Liver (tissue), 9 donors: ENCODE data around the gene GUCY1A2. TPM values are rescaled to one million over a fixed set of nuclear protein-coding genes. Genes with fewer than 3 reads are reported as not detected.

Source experiments
- DNase-seq: peaks from one replicate; pipeline ENCODE4 v3.0.0-alpha.2; 2017; ENCODE audit warnings: low spot score
- H3K27ac ChIP-seq, 2 donors: one replicate each; pipeline ENCODE4 v1.7.0; 2013; ENCODE audit warnings: inconsistent platforms in 2 of 2, low read length in 2 of 2, control low read depth in 1 of 2, low read depth in 1 of 2, mild to moderate bottlenecking in 1 of 2
- H3K27me3 ChIP-seq, 4 donors: one replicate each; pipeline versions ENCODE4 v1.6.1 to v1.7.0; 2013; ENCODE audit warnings: low read length in 3 of 4, inconsistent platforms in 1 of 4, mild to moderate bottlenecking in 1 of 4, moderate library complexity in 1 of 4; ENCODE audit not compliant: control insufficient read depth in 4 of 4, insufficient read depth in 4 of 4
- H3K36me3 ChIP-seq, 4 donors: one replicate each; pipeline versions ENCODE4 v1.6.1 to v1.7.0; 2013; ENCODE audit warnings: low read length in 3 of 4, mild to moderate bottlenecking in 3 of 4, low read depth in 1 of 4, moderate library complexity in 1 of 4; ENCODE audit not compliant: control insufficient read depth in 4 of 4, insufficient read depth in 3 of 4
- H3K4me1 ChIP-seq, 4 donors: one replicate each; pipeline versions ENCODE4 v1.6.1 to v1.7.0; 2013; ENCODE audit warnings: low read length in 3 of 4, mild to moderate bottlenecking in 3 of 4, moderate library complexity in 1 of 4; ENCODE audit not compliant: control insufficient read depth in 4 of 4, insufficient read depth in 4 of 4
- H3K4me3 ChIP-seq, 3 donors: one replicate each; pipeline versions ENCODE4 v1.6.1 to v1.7.0; 2013; ENCODE audit warnings: low read length in 3 of 3, control low read depth in 1 of 3, low read depth in 1 of 3, mild to moderate bottlenecking in 1 of 3
- H3K9ac ChIP-seq, 2 donors: one replicate each; pipeline ENCODE4 v1.7.0; 2013; ENCODE audit warnings: low read length in 2 of 2, mild to moderate bottlenecking in 2 of 2, moderate library complexity in 2 of 2, control low read depth in 1 of 2, low read depth in 1 of 2
- H3K9me3 ChIP-seq, 4 donors: one replicate each; pipeline versions ENCODE4 v1.6.1 to v1.7.0; 2013; ENCODE audit warnings: low read length in 3 of 4; ENCODE audit not compliant: control insufficient read depth in 4 of 4
- FOXA1 ChIP-seq: IDR thresholded peaks from 2 replicates; pipeline ENCODE4 v1.6.1; 2016; ENCODE audit warnings: antibody characterized with exemption
- FOXA2 ChIP-seq: IDR thresholded peaks from 2 replicates; pipeline ENCODE4 v1.6.1; 2016; ENCODE audit warnings: antibody characterized with exemption
- GABPA ChIP-seq, 2 donors: IDR thresholded peaks in 1 of 2; conservative IDR thresholded peaks in 1 of 2; 2 replicates each; pipeline ENCODE4 v1.6.1; 2016; ENCODE audit warnings: antibody characterized with exemption in 2 of 2, mild to moderate bottlenecking in 1 of 2, moderate library complexity in 1 of 2
- HNF4A ChIP-seq, 2 donors: conservative IDR thresholded peaks; 2 replicates each; pipeline ENCODE4 v1.6.1; 2016; ENCODE audit warnings: antibody characterized with exemption in 2 of 2, mild to moderate bottlenecking in 2 of 2
- HNF4G ChIP-seq: IDR thresholded peaks from 2 replicates; pipeline ENCODE4 v1.6.1; 2016; ENCODE audit warnings: antibody characterized with exemption
- JUND ChIP-seq, 2 donors: IDR thresholded peaks; 2 replicates each; pipeline ENCODE4 v1.6.1; 2016; ENCODE audit warnings: antibody characterized with exemption in 2 of 2
- NR2F2 ChIP-seq: IDR thresholded peaks from 2 replicates; pipeline ENCODE4 v1.6.1; 2016; ENCODE audit warnings: antibody characterized with exemption
- RAD21 ChIP-seq, 2 donors: IDR thresholded peaks; 2 replicates each; pipeline ENCODE4 v1.6.1; 2016; ENCODE audit warnings: antibody characterized with exemption in 2 of 2, mild to moderate bottlenecking in 2 of 2
- RXRA ChIP-seq, 2 donors: IDR thresholded peaks; 2 replicates each; pipeline ENCODE4 v1.6.1; 2017 to 2018; ENCODE audit warnings: antibody characterized with exemption in 2 of 2, mild to moderate bottlenecking in 1 of 2
- SP1 ChIP-seq: IDR thresholded peaks from 2 replicates; pipeline ENCODE4 v1.6.1; 2018; ENCODE audit warnings: antibody characterized with exemption, mild to moderate bottlenecking
- TAF1 ChIP-seq: conservative IDR thresholded peaks from 2 replicates; pipeline ENCODE4 v1.6.1; 2016; ENCODE audit warnings: antibody characterized with exemption, mild to moderate bottlenecking
- YY1 ChIP-seq: IDR thresholded peaks from 2 replicates; pipeline ENCODE4 v1.6.1; 2016; ENCODE audit warnings: antibody characterized with exemption, mild to moderate bottlenecking
- WGBS: extraction: QIAGEN DNeasy Blood & Tissue Kit; methylation state at CpG from one replicate; pipeline ENCODE4 v1.1.7; 2013; 5-methylcytosine and 5-hydroxymethylcytosine counted together
- polyA plus RNA-seq, 2 donors: library from polyadenylated mRNA; stranded (reverse) in 1 of 2; unstranded in 1 of 2; fragments of 200-250 nt in 1 of 2; fragments of >200 nt in 1 of 2; fragmentation: Nextera tagmentation in 1 of 2; extraction: Ambion mirVana in 1 of 2; gene quantifications; one replicate each; pipeline versions ENCODE4 v1.2.1 to v1.2.3, GENCODE V29; 2013 to 2015
- total RNA-seq, 2 donors: library from RNA; depleted of rRNA; stranded (reverse); fragments of >200 nt; gene quantifications; one replicate each; pipeline ENCODE4 v1.2.3, GENCODE V29; 2014
- TF ChIP-seq, protein P1 (sequence below): IDR thresholded peaks from 2 replicates; pipeline ENCODE4 v1.6.1; 2016; ENCODE audit warnings: antibody characterized with exemption
- TF ChIP-seq, protein P2 (sequence below): IDR thresholded peaks from 2 replicates; pipeline ENCODE4 v1.6.1; 2016; ENCODE audit warnings: antibody characterized with exemption
- TF ChIP-seq, protein P3 (sequence below): IDR thresholded peaks from 2 replicates; pipeline ENCODE4 v1.6.1; 2016; ENCODE audit warnings: antibody characterized with exemption
- TF ChIP-seq, protein P4 (sequence below): IDR thresholded peaks from 2 replicates; pipeline ENCODE4 v1.6.1; 2016; ENCODE audit warnings: antibody characterized with exemption, mild to moderate bottlenecking
- TF ChIP-seq, protein P5 (sequence below): fragments of 150-350 bp; IDR thresholded peaks from 2 replicates; pipeline ENCODE4 v1.5.1; 2017; ENCODE audit warnings: improper control_type of control experiment, low read depth, low read length; ENCODE audit not compliant: missing input control
- donor health status: healthy.
- donor health status: healthy.
- donor health status: healthy.
- donor health status: healthy.
- donor health status: healthy.

Gene GUCY1A2
- total and polyA plus RNA-seq, 4 donors: 0.55 to 4.4 (median 1.7) TPM

DNA sequence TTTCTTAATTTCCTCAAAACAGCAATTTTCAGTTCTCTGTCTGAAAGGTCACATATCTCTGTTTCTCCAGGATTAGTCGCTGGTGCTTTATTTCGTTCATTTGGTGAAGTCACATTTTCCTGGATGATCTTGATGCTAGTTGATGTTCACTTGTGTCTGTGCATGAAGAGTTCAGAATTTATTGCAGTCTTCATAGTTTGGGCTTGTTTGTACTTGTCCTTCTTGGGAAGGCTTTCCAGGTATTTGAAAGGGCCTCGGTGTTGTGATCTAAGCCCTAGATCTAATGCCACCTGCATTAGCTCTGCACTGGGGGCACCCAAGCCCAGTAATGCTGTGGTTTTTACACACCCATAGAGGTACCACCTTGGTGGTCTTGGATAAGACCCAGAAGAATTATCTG is 228.9 kb downstream of the GUCY1A2 start:
- Histone ChIP-seq H3K27me3 (peaks cover 0 to 3% (median 0%) of the 10 kb centered on the region in 4 donors), H3K4me3 (no peak overlapping the region), H3K9ac (no peak overlapping the region), H3K4me1 (no peaks in the 10 kb centered on the region), H3K27ac (no peak overlapping the region), H3K36me3 (no peaks in the 10 kb centered on the region), H3K9me3 (no peaks in the 10 kb centered on the region)
- no peak for TF ChIP-seq FOXA2
- TF ChIP-seq, protein P1, sequence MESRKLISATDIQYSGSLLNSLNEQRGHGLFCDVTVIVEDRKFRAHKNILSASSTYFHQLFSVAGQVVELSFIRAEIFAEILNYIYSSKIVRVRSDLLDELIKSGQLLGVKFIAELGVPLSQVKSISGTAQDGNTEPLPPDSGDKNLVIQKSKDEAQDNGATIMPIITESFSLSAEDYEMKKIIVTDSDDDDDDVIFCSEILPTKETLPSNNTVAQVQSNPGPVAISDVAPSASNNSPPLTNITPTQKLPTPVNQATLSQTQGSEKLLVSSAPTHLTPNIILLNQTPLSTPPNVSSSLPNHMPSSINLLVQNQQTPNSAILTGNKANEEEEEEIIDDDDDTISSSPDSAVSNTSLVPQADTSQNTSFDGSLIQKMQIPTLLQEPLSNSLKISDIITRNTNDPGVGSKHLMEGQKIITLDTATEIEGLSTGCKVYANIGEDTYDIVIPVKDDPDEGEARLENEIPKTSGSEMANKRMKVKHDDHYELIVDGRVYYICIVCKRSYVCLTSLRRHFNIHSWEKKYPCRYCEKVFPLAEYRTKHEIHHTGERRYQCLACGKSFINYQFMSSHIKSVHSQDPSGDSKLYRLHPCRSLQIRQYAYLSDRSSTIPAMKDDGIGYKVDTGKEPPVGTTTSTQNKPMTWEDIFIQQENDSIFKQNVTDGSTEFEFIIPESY: no peak
- TF ChIP-seq, protein P2, sequence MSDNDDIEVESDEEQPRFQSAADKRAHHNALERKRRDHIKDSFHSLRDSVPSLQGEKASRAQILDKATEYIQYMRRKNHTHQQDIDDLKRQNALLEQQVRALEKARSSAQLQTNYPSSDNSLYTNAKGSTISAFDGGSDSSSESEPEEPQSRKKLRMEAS: no peak
- TF ChIP-seq TAF1: no peak
- TF ChIP-seq, protein P3, sequence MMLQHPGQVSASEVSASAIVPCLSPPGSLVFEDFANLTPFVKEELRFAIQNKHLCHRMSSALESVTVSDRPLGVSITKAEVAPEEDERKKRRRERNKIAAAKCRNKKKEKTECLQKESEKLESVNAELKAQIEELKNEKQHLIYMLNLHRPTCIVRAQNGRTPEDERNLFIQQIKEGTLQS: no peak
- no peak for TF ChIP-seq YY1
- TF ChIP-seq RXRA (IDR thresholded peaks at IDR 0.05): no peak
- no peak for TF ChIP-seq NR2F2
- TF ChIP-seq SP1: no peak
- TF ChIP-seq HNF4G: no peak
- no peak for TF ChIP-seq RAD21 (IDR thresholded peaks at IDR 0.05)
- TF ChIP-seq HNF4A (conservative IDR thresholded peaks at IDR 0.05): no peak
- TF ChIP-seq FOXA1: no peak
- TF ChIP-seq, protein P4, sequence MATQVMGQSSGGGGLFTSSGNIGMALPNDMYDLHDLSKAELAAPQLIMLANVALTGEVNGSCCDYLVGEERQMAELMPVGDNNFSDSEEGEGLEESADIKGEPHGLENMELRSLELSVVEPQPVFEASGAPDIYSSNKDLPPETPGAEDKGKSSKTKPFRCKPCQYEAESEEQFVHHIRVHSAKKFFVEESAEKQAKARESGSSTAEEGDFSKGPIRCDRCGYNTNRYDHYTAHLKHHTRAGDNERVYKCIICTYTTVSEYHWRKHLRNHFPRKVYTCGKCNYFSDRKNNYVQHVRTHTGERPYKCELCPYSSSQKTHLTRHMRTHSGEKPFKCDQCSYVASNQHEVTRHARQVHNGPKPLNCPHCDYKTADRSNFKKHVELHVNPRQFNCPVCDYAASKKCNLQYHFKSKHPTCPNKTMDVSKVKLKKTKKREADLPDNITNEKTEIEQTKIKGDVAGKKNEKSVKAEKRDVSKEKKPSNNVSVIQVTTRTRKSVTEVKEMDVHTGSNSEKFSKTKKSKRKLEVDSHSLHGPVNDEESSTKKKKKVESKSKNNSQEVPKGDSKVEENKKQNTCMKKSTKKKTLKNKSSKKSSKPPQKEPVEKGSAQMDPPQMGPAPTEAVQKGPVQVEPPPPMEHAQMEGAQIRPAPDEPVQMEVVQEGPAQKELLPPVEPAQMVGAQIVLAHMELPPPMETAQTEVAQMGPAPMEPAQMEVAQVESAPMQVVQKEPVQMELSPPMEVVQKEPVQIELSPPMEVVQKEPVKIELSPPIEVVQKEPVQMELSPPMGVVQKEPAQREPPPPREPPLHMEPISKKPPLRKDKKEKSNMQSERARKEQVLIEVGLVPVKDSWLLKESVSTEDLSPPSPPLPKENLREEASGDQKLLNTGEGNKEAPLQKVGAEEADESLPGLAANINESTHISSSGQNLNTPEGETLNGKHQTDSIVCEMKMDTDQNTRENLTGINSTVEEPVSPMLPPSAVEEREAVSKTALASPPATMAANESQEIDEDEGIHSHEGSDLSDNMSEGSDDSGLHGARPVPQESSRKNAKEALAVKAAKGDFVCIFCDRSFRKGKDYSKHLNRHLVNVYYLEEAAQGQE: no peak
- no peak for TF ChIP-seq JUND (IDR thresholded peaks at IDR 0.05)
- WGBS: 72% methylated on average over 3 of the region's 3 CpGs
- no peak for DNase-seq

DNA sequence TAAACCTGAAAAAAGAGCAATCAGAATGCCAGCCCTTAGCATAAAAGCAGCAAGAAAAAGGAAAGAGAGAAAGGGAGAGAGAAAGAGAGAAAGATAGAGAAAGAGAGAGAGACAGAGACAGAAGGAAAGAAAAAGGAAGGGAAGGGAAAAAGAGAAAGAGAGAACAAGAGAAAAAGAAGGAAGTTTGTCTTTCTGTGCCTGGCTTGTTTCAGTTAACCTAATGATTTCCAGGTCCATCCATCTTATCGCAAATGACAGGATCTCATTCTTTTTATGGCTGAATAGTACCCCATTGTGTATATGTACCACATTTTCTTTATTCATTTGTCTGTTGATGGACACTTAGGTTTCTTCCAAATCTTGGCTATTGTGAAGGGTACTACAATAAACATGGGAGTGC is 230.8 kb downstream of the GUCY1A2 start:
- Histone ChIP-seq H3K4me3 (no peak overlapping the region), H3K9ac (no peak overlapping the region), H3K4me1 (no peaks in the 10 kb centered on the region), H3K36me3 (no peaks in the 10 kb centered on the region), H3K9me3 (no peaks in the 10 kb centered on the region), H3K27ac (no peak overlapping the region), H3K27me3 (peaks cover 0 to 3% (median 0%) of the 10 kb centered on the region in 4 donors)
- DNase-seq: no peak
- 93% methylated on average over 1 of the region's 1 CpG for WGBS
- no peak for TF ChIP-seq FOXA2
- TF ChIP-seq HNF4A (conservative IDR thresholded peaks at IDR 0.05): no peak
- TF ChIP-seq, protein P5, sequence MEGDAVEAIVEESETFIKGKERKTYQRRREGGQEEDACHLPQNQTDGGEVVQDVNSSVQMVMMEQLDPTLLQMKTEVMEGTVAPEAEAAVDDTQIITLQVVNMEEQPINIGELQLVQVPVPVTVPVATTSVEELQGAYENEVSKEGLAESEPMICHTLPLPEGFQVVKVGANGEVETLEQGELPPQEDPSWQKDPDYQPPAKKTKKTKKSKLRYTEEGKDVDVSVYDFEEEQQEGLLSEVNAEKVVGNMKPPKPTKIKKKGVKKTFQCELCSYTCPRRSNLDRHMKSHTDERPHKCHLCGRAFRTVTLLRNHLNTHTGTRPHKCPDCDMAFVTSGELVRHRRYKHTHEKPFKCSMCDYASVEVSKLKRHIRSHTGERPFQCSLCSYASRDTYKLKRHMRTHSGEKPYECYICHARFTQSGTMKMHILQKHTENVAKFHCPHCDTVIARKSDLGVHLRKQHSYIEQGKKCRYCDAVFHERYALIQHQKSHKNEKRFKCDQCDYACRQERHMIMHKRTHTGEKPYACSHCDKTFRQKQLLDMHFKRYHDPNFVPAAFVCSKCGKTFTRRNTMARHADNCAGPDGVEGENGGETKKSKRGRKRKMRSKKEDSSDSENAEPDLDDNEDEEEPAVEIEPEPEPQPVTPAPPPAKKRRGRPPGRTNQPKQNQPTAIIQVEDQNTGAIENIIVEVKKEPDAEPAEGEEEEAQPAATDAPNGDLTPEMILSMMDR: no peak
- TF ChIP-seq, protein P1: no peak
- TF ChIP-seq FOXA1: no peak
- TF ChIP-seq HNF4G: no peak
- TF ChIP-seq SP1: no peak
- no peak for TF ChIP-seq TAF1
- TF ChIP-seq GABPA (IDR thresholded peaks at IDR 0.05 in 1 of 2, conservative IDR thresholded peaks at IDR 0.05 in 1 of 2): no peak
- no peak for TF ChIP-seq NR2F2
- no peak for TF ChIP-seq JUND (IDR thresholded peaks at IDR 0.05)
